GM08714 (cell line): ENCODE measurements around the gene PCSK6.
"Not testable (repeated sequence)": the region's sequence is repeated elsewhere in the genome, so short reads cannot be mapped to it uniquely, and the experiment has no call there.

Source experiments
- H3K4me3 ChIP-seq: fragments of 200-500 bp; sonication (Bioruptor generic); 2 replicates; pipeline ENCODE4 v1.5.1; 2014; ENCODE audit warnings: mild to moderate bottlenecking, low read length, inconsistent platforms
- ZNF274 ChIP-seq: IDR thresholded peaks from 2 replicates; pipeline ENCODE4 v1.6.1; 2012; ENCODE audit warnings: mild to moderate bottlenecking, low read depth, low read length

PCSK6 gene

DNA sequence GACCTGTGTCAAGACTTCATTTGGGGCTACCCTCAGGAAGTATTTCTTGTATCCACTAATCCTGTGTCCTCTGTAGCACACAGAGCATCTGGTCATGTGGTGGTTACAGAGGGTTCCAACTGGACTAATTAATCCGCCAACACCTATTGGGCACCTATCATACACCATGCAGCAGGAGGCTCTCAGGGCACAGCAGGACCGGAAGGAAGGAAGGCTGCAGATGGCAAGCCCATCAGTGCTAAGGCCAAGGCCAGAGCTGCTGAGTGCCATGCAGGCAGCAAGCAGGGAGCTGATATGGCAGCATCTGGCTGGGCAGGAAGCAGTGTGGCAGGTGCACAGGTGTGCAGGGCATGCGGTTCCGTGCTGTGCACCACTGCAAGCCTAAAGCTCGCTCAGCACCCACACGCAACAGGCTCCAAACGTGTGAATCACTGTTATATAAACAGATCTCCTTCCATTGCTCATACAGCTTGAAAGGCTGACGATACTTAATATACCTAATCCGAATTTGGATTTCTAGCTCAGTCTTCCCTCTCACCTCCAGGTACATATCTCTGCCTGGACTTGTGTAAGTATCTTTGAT, 130.1 kb downstream of the PCSK6 start:
- no peak for TF ChIP-seq ZNF274
- H3K4me3 ChIP-seq: no peak overlapping the region

- H3K4me3 ChIP-seq: no peak overlapping the region
- no peak for TF ChIP-seq ZNF274
These were observed 130.6 kb downstream of the PCSK6 start for GRCh38 chr15:101358895-101359294.

DNA sequence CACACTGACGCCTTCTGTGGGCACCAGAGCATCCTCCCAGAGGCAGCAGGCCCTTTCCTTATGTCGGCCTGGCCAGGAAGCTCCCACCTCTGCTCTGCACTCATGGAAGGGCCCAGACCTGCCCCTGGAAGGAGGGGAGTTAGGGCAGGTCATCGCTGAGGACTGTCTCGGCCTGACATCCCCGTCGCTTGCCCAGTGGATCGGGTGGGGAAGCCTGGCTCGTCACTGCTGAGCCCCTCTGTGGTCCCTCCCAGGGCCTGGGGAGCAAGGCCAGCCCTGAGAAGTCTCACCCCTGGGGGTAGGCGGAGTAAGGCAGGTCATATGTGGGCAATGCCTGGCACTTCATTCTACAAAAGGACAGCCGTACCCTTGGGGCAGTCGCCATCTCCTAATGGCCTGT, 131.6 kb downstream of the PCSK6 start:
- no peak for TF ChIP-seq ZNF274

GRCh38 chr15:101357333-101357732, 132.2 kb downstream of the PCSK6 start:
- TF ChIP-seq ZNF274: no peak
- H3K4me3 ChIP-seq: no peak overlapping the region

More for the DNA sequence above, 131.6 kb downstream of the PCSK6 start:
- no peak overlapping the region for H3K4me3 ChIP-seq

- not testable (repeated sequence) for H3K4me3 ChIP-seq
These were observed 132.9 kb downstream of the PCSK6 start for GRCh38 chr15:101356512-101357172.

GRCh38 chr15:101355678-101356464, 133.6 kb downstream of the PCSK6 start:
- TF ChIP-seq ZNF274: no peak

DNA sequence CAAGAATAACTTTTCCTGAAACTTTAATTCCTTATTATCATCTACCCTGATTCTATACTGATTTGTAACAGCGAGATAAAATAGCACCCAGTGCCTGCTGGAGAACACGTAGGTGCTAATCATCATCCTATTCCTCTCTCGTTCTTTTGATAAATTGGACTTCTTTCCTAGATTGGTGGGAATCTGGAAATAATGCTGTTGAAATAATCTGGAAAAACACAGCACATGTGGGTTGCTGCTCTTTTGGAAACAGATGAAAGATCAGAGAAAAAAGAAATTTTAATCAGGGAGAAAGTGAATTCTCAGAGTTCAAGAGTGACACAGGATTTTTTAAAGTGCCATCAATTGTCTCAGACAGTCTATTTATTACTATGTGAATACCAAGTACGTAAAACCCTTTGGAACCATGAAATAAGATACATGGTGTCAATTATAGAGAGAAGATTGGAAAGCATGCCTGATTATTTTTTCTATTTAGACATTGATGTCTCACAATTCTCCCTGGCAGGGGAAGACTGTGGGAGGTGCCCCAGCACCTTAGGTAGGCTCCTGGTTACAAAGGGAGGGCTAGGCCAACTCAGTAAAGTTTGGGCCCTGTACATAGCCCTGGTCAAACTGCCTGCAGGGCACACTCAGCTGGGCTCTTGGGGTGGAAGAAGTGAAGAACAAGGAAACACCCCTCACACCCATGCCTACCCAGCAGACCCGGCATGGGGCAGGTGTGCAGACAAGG, 134.4 kb downstream of the PCSK6 start:
- no peak for TF ChIP-seq ZNF274
- H3K4me3 ChIP-seq: no peak overlapping the region

More at GRCh38 chr15:101355678-101356464, 133.6 kb downstream of the PCSK6 start:
- H3K4me3 ChIP-seq: no peak overlapping the region

GRCh38 chr15:101353240-101353639, 136.3 kb downstream of the PCSK6 start:
- no peak for TF ChIP-seq ZNF274
- no peak overlapping the region for H3K4me3 ChIP-seq

GRCh38 chr15:101351736-101352135, 137.8 kb downstream of the PCSK6 start:
- TF ChIP-seq ZNF274: no peak
- H3K4me3 ChIP-seq: no peak overlapping the region

- no peak for TF ChIP-seq ZNF274
- no peak overlapping the region for H3K4me3 ChIP-seq
These were observed 140.2 kb downstream of the PCSK6 start for GRCh38 chr15:101349047-101349951.

DNA sequence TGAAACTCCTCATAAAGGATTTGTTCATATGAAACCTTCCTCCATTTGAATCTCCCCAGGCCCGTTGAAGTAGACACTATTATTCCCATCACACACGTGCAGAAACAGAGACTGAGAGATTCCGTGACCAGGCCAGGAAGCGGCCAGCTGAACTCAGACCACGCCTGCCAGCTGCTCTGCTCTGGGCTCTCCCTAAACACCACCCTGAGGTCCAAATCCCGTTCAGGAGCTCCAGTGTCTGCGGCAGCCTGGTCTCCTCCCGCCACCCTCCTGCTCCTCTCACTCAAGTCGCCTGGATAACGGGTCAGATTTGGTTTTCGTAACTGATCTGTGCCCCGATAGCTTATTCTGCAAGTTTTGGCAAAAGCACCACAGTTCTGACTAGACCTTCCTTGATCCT, 140.9 kb downstream of the PCSK6 start:
- no peak for TF ChIP-seq ZNF274
- no peak overlapping the region for H3K4me3 ChIP-seq

- TF ChIP-seq ZNF274: no peak
These were observed 141.5 kb downstream of the PCSK6 start for GRCh38 chr15:101348015-101348414.

DNA sequence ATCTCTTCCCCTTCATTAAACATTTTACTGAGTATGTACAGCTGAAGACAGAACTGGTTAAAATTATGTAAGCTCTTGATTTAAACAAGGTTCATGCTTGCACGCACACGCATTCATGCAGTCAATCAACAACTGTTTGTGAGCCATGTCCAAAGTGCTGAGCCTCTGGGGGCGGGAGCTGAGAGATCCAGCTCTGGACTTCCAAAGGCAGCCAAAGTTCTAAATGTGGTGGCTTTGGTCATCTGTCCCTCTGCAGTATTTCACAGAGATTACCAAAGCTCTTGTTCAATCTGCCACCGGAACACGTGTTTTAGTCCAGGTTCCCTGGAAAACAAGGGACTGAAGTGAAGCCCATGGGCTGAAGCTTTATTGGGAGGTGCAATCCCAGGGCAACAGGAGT, 142.1 kb downstream of the PCSK6 start:
- H3K4me3 ChIP-seq: no peak overlapping the region
- no peak for TF ChIP-seq ZNF274

More at GRCh38 chr15:101348015-101348414, 141.5 kb downstream of the PCSK6 start:
- no peak overlapping the region for H3K4me3 ChIP-seq

- no peak for TF ChIP-seq ZNF274
- H3K4me3 ChIP-seq: no peak overlapping the region
These were observed 142.6 kb downstream of the PCSK6 start for GRCh38 chr15:101346928-101347327.
